ENCODE data around the gene TRAPPC3. TPM values are rescaled to one million over a fixed set of nuclear protein-coding genes. Genes with fewer than 3 reads are reported as not detected.

Gene TRAPPC3
- total RNA-seq, 1 experiment from 2014 or later = 119 TPM

GRCh38 chr1:36126005-36126716 lies 23.1 kb downstream of the TRAPPC3 start:
- H4K20me1 ChIP-seq (ENCODE audit: low read length) = no peaks in the 10 kb centered on the region
- H2AFZ ChIP-seq (ENCODE audit: low read length) = no peak overlapping the region
- no peaks in the 10 kb centered on the region for H3K9me3 ChIP-seq (ENCODE audit: low read length)
- BruUV-seq (replicated peaks) = no TSS peak
- H3K4me1 ChIP-seq (ENCODE audit: insufficient read depth, low read length) = no peaks in the 10 kb centered on the region
- CTCF ChIA-PET = no interaction called here
- no peak overlapping the region for H3K9ac ChIP-seq (ENCODE audit: low read length)
- no peaks in the 10 kb centered on the region for H3F3A ChIP-seq (ENCODE audit: low read length, unreplicated experiment)
- H3K27ac ChIP-seq (ENCODE audit: low read length) = no peak overlapping the region
- DNase-seq = no peak
- intact Hi-C loops (cut with micrococcal nuclease) = no loop called here
- no peaks in the 10 kb centered on the region for H3K9me2 ChIP-seq (replicated peaks; ENCODE audit: low read length)
- H3K27me3 ChIP-seq (ENCODE audit: low read length) = peaks cover 9% of the 10 kb centered on the region; the same call in 1 of the 2 replicates
- no peak overlapping the region for H3K4me2 ChIP-seq (ENCODE audit: low read length)
- no peaks in the 10 kb centered on the region for H3K36me3 ChIP-seq (ENCODE audit: low read depth, low read length)
- no peak overlapping the region for H3K4me3 ChIP-seq (ENCODE audit: low read length)
- POLR2A ChIA-PET (ENCODE audit: unreplicated experiment) = no interaction called here
- no peaks in the 10 kb centered on the region for H3K79me2 ChIP-seq (ENCODE audit: low read length)
- no peak for TF ChIP-seq EZH2 (IDR thresholded peaks at IDR 0.05; ENCODE audit: low read length, unreplicated experiment)
- TF ChIP-seq CTCF (conservative IDR thresholded peaks at IDR 0.05; ENCODE audit: low read depth, low read length) = no peak
- TF ChIP-seq EZH2phosphoT487 (IDR thresholded peaks at IDR 0.05; ENCODE audit: borderline replicate concordance, low read length) = no peak
- ATAC-seq = no peak

DNA sequence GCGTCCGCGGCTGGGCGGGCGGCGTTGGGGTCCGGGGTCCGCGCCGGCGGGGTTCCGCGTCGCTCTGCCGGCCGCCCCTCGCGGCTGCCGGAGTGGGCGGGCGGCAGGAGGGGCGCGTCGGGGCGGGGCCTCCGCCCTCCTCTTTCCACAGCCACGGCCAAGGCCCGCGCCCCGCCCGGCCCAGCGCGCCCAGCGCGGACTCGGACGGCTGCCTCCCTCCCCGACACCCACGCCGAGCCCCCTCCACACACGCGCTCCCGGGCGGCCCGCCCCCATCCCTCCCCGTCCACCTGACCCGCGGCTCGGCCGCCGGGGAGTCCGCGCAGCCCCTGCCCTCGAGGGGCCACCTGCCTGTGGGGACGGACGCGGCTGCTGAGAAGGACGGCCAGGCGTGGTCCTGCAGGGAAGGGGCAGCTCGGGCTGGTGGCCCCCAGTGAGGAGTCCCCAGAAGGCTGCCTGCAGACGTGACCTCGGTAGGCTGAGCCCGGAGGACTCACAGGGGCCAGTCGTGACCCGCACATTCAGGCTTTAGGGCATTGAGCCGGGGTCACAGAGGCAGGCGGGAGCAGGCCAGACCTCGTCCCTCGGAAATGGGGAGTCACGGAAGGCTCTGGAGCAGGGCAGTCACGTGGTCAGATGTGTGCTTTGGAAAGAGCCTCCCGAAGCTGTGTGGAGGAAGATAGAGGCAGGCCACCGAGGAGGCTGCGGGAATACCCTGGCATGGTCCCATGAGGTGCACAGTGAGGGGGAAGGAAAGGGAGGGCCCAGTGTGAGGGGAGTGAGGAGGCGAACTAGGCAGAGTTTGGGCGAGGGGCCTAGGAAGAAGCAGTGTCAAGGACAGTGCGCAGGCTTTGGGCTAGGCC lies 23.9 kb downstream of the TRAPPC3 start, which contains the start of gene COL8A2:
Gene COL8A2, minus strand, starts transcription at position 94 of the 863 bp plus-strand sequence. CDS start 24,980 bp downstream, outside the sequence.
- Histone ChIP-seq H3K79me2 (ENCODE audit: low read length) (no peaks in the 10 kb centered on the region), H2AFZ (ENCODE audit: low read length) (no peak within 1 kb of the TSS), H3K4me3 (ENCODE audit: low read length) (peak within 1 kb of the TSS; percentile 30; the same call in 1 of the 2 replicates), H3K9ac (ENCODE audit: low read length) (no peak within 1 kb of the TSS), H3K9me3 (ENCODE audit: low read length) (no peaks in the 10 kb centered on the region), H3K27ac (ENCODE audit: low read length) (no peak within 1 kb of the TSS), H3K4me2 (ENCODE audit: low read length) (peak within 1 kb of the TSS; percentile 34; the same call in 1 of the 2 replicates), H3K9me2 (replicated peaks; ENCODE audit: low read length) (no peaks in the 10 kb centered on the region), H3F3A (ENCODE audit: low read length, unreplicated experiment) (no peaks in the 10 kb centered on the region), H4K20me1 (ENCODE audit: low read length) (no peaks in the 10 kb centered on the region), H3K4me1 (ENCODE audit: insufficient read depth, low read length) (no peaks in the 10 kb centered on the region), H3K36me3 (ENCODE audit: low read depth, low read length) (no peaks in the 10 kb centered on the region), H3K27me3 (ENCODE audit: low read length) (peaks cover 9% of the 10 kb centered on the region; the same call in 1 of the 2 replicates)
- POLR2A ChIA-PET (ENCODE audit: unreplicated experiment) = no interaction called here
- CTCF ChIA-PET = no interaction called here
- intact Hi-C loops (cut with micrococcal nuclease) = no loop called here
- no TSS peak for BruUV-seq (replicated peaks)
- TF ChIP-seq EZH2 (IDR thresholded peaks at IDR 0.05; ENCODE audit: low read length, unreplicated experiment) = no peak
- TF ChIP-seq EZH2phosphoT487 (IDR thresholded peaks at IDR 0.05; ENCODE audit: borderline replicate concordance, low read length) = no peak
- TF ChIP-seq CTCF (conservative IDR thresholded peaks at IDR 0.05; ENCODE audit: low read depth, low read length) = no peak
- peak; percentile 57 for ATAC-seq
- no peak for DNase-seq
